K562 (cell line): Measurements from ENCODE around the gene RPS19. TPM values are rescaled to one million over a fixed set of nuclear protein-coding genes. Genes with fewer than 3 reads are reported as not detected.

Experiments used
- ATAC-seq: fragments of 200-7000 bp; cut with Tn5 transposase; 3 replicates; pipeline ENCODE4 v1.9.1; 2020; ENCODE audit warnings: moderate library complexity
- BruUV-seq: library from RNA; stranded (reverse); fragments of 400-500 nt; replicated peaks from 2 replicates; lab custom pipeline; 2021; lab: Mats Ljungman, UMichigan
- CTCF ChIA-PET: fragments of 300-600 bp; formaldehyde crosslinking; extraction: SDS; loops from one replicate; lab custom pipeline; 2021; ENCODE audit warnings: low intra/inter-chr PET ratio; lab: Yijun Ruan, JAX
- POLR2A ChIA-PET: fragments of 300-600, 350-650 bp; sonication (Branson Sonifier 250); formaldehyde crosslinking; extraction: SDS; loops from one replicate; lab custom pipeline; 2021; ENCODE audit warnings: antibody characterized with exemption, inconsistent platforms; lab: Yijun Ruan, JAX
- DNase-seq, 4 experiments: peaks; one replicate each; pipeline versions ENCODE4 v3.0.0 to v3.0.0-alpha.2; 2011 to 2018; ENCODE audit warnings: low spot score in 3 of 4, mixed read lengths in 3 of 4; ENCODE audit errors: extremely low read depth in 1 of 4
- FAIRE-seq: peaks from 2 replicates; lab custom pipeline; 2011; peaks lifted over from hg19 to GRCh38; lab: Jason Lieb, UNC
- H2AFZ ChIP-seq: 2 replicates; pipeline ENCODE4 v1.6.0; 2011; ENCODE audit warnings: low read depth, low read length, control low read depth, inconsistent platforms
- H3K27ac ChIP-seq: fragments of 200-600 bp; 3 replicates; pipeline ENCODE4 v1.8.0; 2011; ENCODE audit warnings: low read depth, mild to moderate bottlenecking, control low read depth, inconsistent platforms, low read length, moderate library complexity, mixed read lengths; ENCODE audit errors: extremely low read depth
- H3K27me3 ChIP-seq, 2 experiments: fragments of 300-600 bp in 1 of 2; 2 replicates in 1 of 2; 3 replicates in 1 of 2; pipeline versions ENCODE4 v1.6.0 to v1.8.0; 2011; ENCODE audit warnings: inconsistent platforms in 2 of 2, low read length in 2 of 2, mild to moderate bottlenecking in 1 of 2, mixed read lengths in 1 of 2, moderate library complexity in 1 of 2; ENCODE audit not compliant: control insufficient read depth in 2 of 2, insufficient read depth in 2 of 2
- H3K36me3 ChIP-seq: fragments of 300-600 bp; 3 replicates; pipeline ENCODE4 v1.8.0; 2011; ENCODE audit warnings: mild to moderate bottlenecking, low read length, inconsistent platforms; ENCODE audit not compliant: control insufficient read depth, insufficient read depth
- H3K4me1 ChIP-seq, 2 experiments: fragments of 200-600 bp in 1 of 2; replicated peaks in 1 of 2; 2 replicates in 1 of 2; 3 replicates in 1 of 2; pipeline versions ENCODE4 v1.5.1 to v1.8.0; 2011; ENCODE audit warnings: inconsistent platforms in 2 of 2, low read length in 2 of 2, mild to moderate bottlenecking in 1 of 2, mixed read lengths in 1 of 2, moderate library complexity in 1 of 2; ENCODE audit not compliant: control insufficient read depth in 2 of 2, insufficient read depth in 2 of 2
- H3K4me2 ChIP-seq: 2 replicates; pipeline ENCODE4 v1.6.1; 2011; ENCODE audit warnings: low read length, control low read depth, inconsistent platforms, mixed read lengths; ENCODE audit not compliant: insufficient read depth
- H3K4me3 ChIP-seq: fragments of 200-600 bp; sonication (generic), shearing (Covaris generic); 2 replicates; pipeline ENCODE4 v1.5.1; 2016; ENCODE audit warnings: control low read depth, inconsistent platforms
- H3K79me2 ChIP-seq: fragments of 200-600 bp; 3 replicates; pipeline ENCODE4 v1.8.0; 2011; ENCODE audit warnings: low read length, inconsistent platforms; ENCODE audit not compliant: control insufficient read depth, insufficient read depth
- H3K9ac ChIP-seq, 2 experiments: 2 replicates each; pipeline versions ENCODE4 v1.6.0 to v1.6.1; 2011; ENCODE audit warnings: low read depth in 2 of 2, low read length in 2 of 2, control low read depth in 1 of 2, inconsistent platforms in 1 of 2, mild to moderate bottlenecking in 1 of 2, mixed read lengths in 1 of 2; ENCODE audit not compliant: insufficient read depth in 1 of 2
- H3K9me1 ChIP-seq: one replicate; pipeline ENCODE4 v1.6.0; 2011; ENCODE audit warnings: inconsistent platforms, mild to moderate bottlenecking, low read length, moderate library complexity; ENCODE audit not compliant: control insufficient read depth, insufficient read depth
- H3K9me3 ChIP-seq: replicated peaks from 2 replicates; pipeline ENCODE4 v1.5.1; 2011; ENCODE audit warnings: low read depth, low read length, inconsistent platforms; ENCODE audit not compliant: control insufficient read depth, insufficient read depth
- H4K20me1 ChIP-seq: replicated peaks from 2 replicates; pipeline ENCODE4 v1.6.1; 2011; ENCODE audit warnings: low read length, inconsistent platforms, mixed read lengths; ENCODE audit not compliant: control insufficient read depth, insufficient read depth
- BDP1 ChIP-seq: IDR thresholded peaks from 3 replicates; pipeline ENCODE4 v1.6.1; 2011; ENCODE audit not compliant: insufficient read length, insufficient read depth
- KLF13 ChIP-seq: fragments of 450-650 bp; IDR thresholded peaks from 2 replicates; pipeline ENCODE4 v1.6.1; 2016; ENCODE audit warnings: missing genetic modification characterization, low read depth, mild to moderate bottlenecking, missing compliant biosample characterization, moderate library complexity, borderline replicate concordance
- NFIC ChIP-seq: fragments of 450-650 bp; IDR thresholded peaks from 2 replicates; pipeline ENCODE4 v1.6.1; 2017; ENCODE audit warnings: mild to moderate bottlenecking, inconsistent platforms
- RBM14 ChIP-seq: fragments of 200-400 bp; formaldehyde crosslinking; IDR thresholded peaks from 2 replicates; pipeline ENCODE4 v1.6.1; 2018; ENCODE audit warnings: low read depth, mild to moderate bottlenecking, low read length, moderate library complexity, borderline replicate concordance; ENCODE audit not compliant: insufficient read depth
- RBM22 ChIP-seq: fragments of 200-400 bp; formaldehyde crosslinking; IDR thresholded peaks from 2 replicates; pipeline ENCODE4 v1.6.1; 2018; ENCODE audit warnings: low read length, low read depth; ENCODE audit not compliant: poor library complexity, severe bottlenecking
- ZNF174 ChIP-seq: fragments of 250-450 bp; sonication (Bioruptor Pico); IDR thresholded peaks from 2 replicates; pipeline ENCODE4 v1.4.0; 2020; ENCODE audit warnings: mild to moderate bottlenecking
- ZNF3 ChIP-seq: fragments of 250-450 bp; sonication (Bioruptor Pico); IDR thresholded peaks from 2 replicates; pipeline ENCODE4 v1.5.0; 2021; ENCODE audit warnings: mild to moderate bottlenecking, moderate library complexity
- ZSCAN32 ChIP-seq: fragments of 450-650 bp; formaldehyde crosslinking; IDR thresholded peaks from 2 replicates; pipeline ENCODE4 v1.4.0; 2020; ENCODE audit warnings: mild to moderate bottlenecking, moderate library complexity
- WGBS: fragments of 100-300 bp; shearing (Covaris generic); methylation state at CpG from one replicate; pipeline ENCODE4 v1.1.6; 2016; ENCODE audit warnings: low coverage, mixed read lengths; ENCODE audit not compliant: insufficient coverage; ENCODE audit errors: missing lambda C conversion rate; 5-methylcytosine and 5-hydroxymethylcytosine counted together
- in situ Hi-C: fragments of 300-500 bp; cut with MboI; formaldehyde crosslinking; loops from 4 replicates; pipeline ENCODE4 v1.15.0; 2018; ENCODE audit warnings: inconsistent platforms, mixed read lengths
- intact Hi-C: fragments of 100-400 bp; cut with micrococcal nuclease; formaldehyde crosslinking; loops from 2 replicates; pipeline ENCODE4 v1.14.2; 2022
- polyA plus RNA-seq, 8 experiments: library from polyadenylated mRNA; depleted of rRNA in 4 of 8; stranded (reverse) in 5 of 8; unstranded in 3 of 8; fragments of >200 nt; fragmentation: Nextera tagmentation in 2 of 8; fragmentation: Illumina TruSeq in 1 of 8; extraction: Ambion mirVana in 2 of 8; extraction: Trizol in 1 of 8; gene quantifications; 2 replicates each; pipeline versions ENCODE4 v1.2.1 to v1.2.3, GENCODE V29; 2011 to 2014; ENCODE audit warnings: inconsistent platforms in 1 of 8, missing spikeins in 1 of 8
- total RNA-seq, 7 experiments: library from RNA; depleted of rRNA in 6 of 7; stranded (reverse); fragments of >200 nt in 6 of 7; fragmentation: Illumina TruSeq in 2 of 7; extraction: Trizol in 2 of 7; gene quantifications; 2 replicates each; pipeline versions ENCODE4 v1.2.1 to v1.2.3, GENCODE V29; 2011 to 2021; ENCODE audit warnings: low replicate concordance in 1 of 7
- TF ChIP-seq, protein P1 (sequence below): sonication (generic); formaldehyde crosslinking; IDR thresholded peaks from 2 replicates; pipeline ENCODE4 v1.8.0; 2022; ENCODE audit warnings: mild to moderate bottlenecking, missing genetic modification reagents

RPS19 gene
- total and polyA plus RNA-seq, 9 of the 15 experiments (the other 6 are each of a cell fraction or from before 2014, with no cell fraction given) = 1,964 to 3,408 (median 2,747) TPM

GRCh38 chr19:41850381-41850780 is 9.7 kb upstream of the RPS19 start (continued):
- TF ChIP-seq BDP1 = no peak
- TF ChIP-seq, all 486 proteins: peak for 0

DNA sequence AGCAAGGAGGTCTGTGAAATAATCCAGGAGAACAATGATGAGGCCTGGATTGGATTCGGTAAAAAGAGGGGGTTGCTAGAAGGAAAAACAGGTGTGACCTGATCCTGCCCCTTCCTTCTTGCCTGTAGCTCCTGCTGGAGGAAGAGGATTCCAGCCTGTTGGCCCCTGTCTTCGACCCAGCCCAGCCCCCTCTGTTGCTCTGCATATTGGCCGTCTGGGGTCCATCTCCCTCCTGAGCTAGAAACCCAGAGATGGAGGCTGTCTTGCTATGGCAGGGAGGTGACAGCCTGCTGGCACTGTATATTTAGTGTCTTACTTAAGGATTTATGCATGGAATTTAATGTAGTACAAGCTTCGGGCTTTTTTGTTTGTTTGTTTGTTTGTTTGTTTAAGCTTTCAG is 8.6 kb upstream of the RPS19 start:
- Histone ChIP-seq H3K9me3 (no peaks in the 10 kb centered on the region), H2AFZ (no peak overlapping the region), H3K4me2 (no peak overlapping the region), H3K9ac (0 out of 4 replicates have a peak overlapping the region, but pooled peaks of 1 of the 2 experiments have one; percentile 18)
- no peak for FAIRE-seq
- TF ChIP-seq RBM14 = no peak
- TF ChIP-seq, protein P1, sequence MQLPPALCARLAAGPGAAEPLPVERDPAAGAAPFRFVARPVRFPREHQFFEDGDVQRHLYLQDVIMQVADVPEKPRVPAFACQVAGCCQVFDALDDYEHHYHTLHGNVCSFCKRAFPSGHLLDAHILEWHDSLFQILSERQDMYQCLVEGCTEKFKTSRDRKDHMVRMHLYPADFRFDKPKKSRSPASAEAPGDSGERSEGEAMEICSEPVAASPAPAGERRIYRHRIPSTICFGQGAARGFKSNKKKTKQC (CRISPR knock-in tag) = no peak
- TF ChIP-seq KLF13 (tag) = no peak
- TF ChIP-seq NFIC = no peak
- no peak for TF ChIP-seq ZNF3 (CRISPR knock-in tag)
- TF ChIP-seq RBM22 = no peak
- no peak for TF ChIP-seq ZSCAN32 (CRISPR knock-in tag)
- TF ChIP-seq ZNF174 (CRISPR knock-in tag) = no peak
- TF ChIP-seq, all 486 proteins: peak for 0
- in situ Hi-C loops (no loop called here), intact Hi-C loops (no loop called here)
- 3% methylated on average over 4 of the region's 4 CpGs for WGBS
- CTCF ChIA-PET = no interaction called here
- Histone ChIP-seq H3K36me3 (no peaks in the 10 kb centered on the region), H3K4me1 (peaks cover 0 to 5% of the 10 kb centered on the region in 2 experiments; a peak in 2 of 5 replicates), H3K4me3 (no peak overlapping the region), H3K79me2 (no peaks in the 10 kb centered on the region), H3K27me3 (peaks cover 14 to 22% of the 10 kb centered on the region in 2 experiments; a peak in 4 of 5 replicates), H4K20me1 (no peaks in the 10 kb centered on the region), H3K9me1 (no peaks in the 10 kb centered on the region), H3K27ac (no peak overlapping the region)
- no TSS peak for BruUV-seq
- POLR2A ChIA-PET = interaction anchor here (0.8 to 2.2 kb wide), 2 partner anchors 9 to 197 kb away, joined by 3 to 15 read pairs; partner anchors contain the start of gene RPS19
- ATAC-seq (no peak), DNase-seq (no peak)
